AG04450 (cell line): ENCODE results near the gene PARD3B. TPM values are rescaled to one million over a fixed set of nuclear protein-coding genes. Genes with fewer than 3 reads are reported as not detected.
"Not testable (repeated sequence)": the region's sequence is repeated elsewhere in the genome, so short reads cannot be mapped to it uniquely, and the experiment has no call there.

Experiments
- CTCF ChIA-PET: fragments of 300-600, 350-600 bp; formaldehyde crosslinking; extraction: SDS; loops from one replicate; lab custom pipeline; 2022; ENCODE audit warnings: antibody characterized with exemption, inconsistent platforms; lab: Charles Lee
- POLR2A ChIA-PET: fragments of 350-600 bp; formaldehyde crosslinking; extraction: SDS; loops from one replicate; lab custom pipeline; 2021; ENCODE audit warnings: antibody characterized with exemption, inconsistent platforms; lab: Yijun Ruan, JAX
- DNase-seq: peaks from one replicate; pipeline ENCODE4 v3.0.0-alpha.2; 2011; ENCODE audit warnings: low read depth, low spot score
- H3K27ac ChIP-seq: one replicate; pipeline ENCODE4 v1.5.1; 2012; ENCODE audit warnings: low read depth, low read length, control low read depth
- H3K27me3 ChIP-seq: one replicate; pipeline ENCODE4 v1.6.0; 2012; ENCODE audit warnings: low read length; ENCODE audit not compliant: control insufficient read depth, insufficient read depth
- H3K4me3 ChIP-seq: 2 replicates; pipeline ENCODE4 v1.5.1; 2011; ENCODE audit warnings: mild to moderate bottlenecking, low read depth, low read length, control low read depth
- H3K9me3 ChIP-seq: 2 replicates; pipeline ENCODE4 v1.5.1; 2012; ENCODE audit warnings: low read length; ENCODE audit not compliant: control insufficient read depth, insufficient read depth
- CTCF ChIP-seq: IDR thresholded peaks from 2 replicates; pipeline ENCODE4 v1.5.1; 2011; ENCODE audit warnings: low read depth, low read length, control low read depth, inconsistent platforms
- polyA plus RNA-seq: library from polyadenylated mRNA; depleted of rRNA; stranded (reverse); fragments of >200 nt; gene quantifications from 2 replicates; pipeline ENCODE4 v1.2.3, GENCODE V29; 2011

The PARD3B gene
- polyA plus RNA-seq, 1 experiment: 8.5 TPM

- POLR2A ChIA-PET: no interaction called here
- DNase-seq: no peak
- Histone ChIP-seq H3K27ac (no peak overlapping the region), H3K27me3 (no peaks in the 10 kb centered on the region), H3K9me3 (no peaks in the 10 kb centered on the region), H3K4me3 (no peak overlapping the region)
- CTCF ChIA-PET: interaction anchor here (0.5 to 1.3 kb wide), 3 partner anchors 29 to 458 kb away, joined by 3 to 4 read pairs (median 4); no protein-coding TSS in a partner anchor
- TF ChIP-seq CTCF: no peak
Observed at GRCh38 chr2:205218056-205218455, 672.8 kb downstream of the PARD3B start.

- H3K27ac ChIP-seq, DNase-seq, POLR2A ChIA-PET, H3K9me3 ChIP-seq, H3K27me3 ChIP-seq, H3K4me3 ChIP-seq: not testable (repeated sequence)
- CTCF ChIA-PET: interaction anchor here (0.6 to 1.3 kb wide), 2 partner anchors 457 to 869 kb away, joined by 4 read pairs; no protein-coding TSS in a partner anchor
Observed at GRCh38 chr2:205218816-205219215, 673.5 kb downstream of the PARD3B start.

GRCh38 chr2:205220559-205220958 is 675.3 kb downstream of the PARD3B start:
- POLR2A ChIA-PET: no interaction called here
- H3K27me3 ChIP-seq: no peaks in the 10 kb centered on the region
- DNase-seq: no peak
- H3K9me3 ChIP-seq: no peaks in the 10 kb centered on the region
- no peak overlapping the region for H3K4me3 ChIP-seq
- TF ChIP-seq CTCF: no peak
- CTCF ChIA-PET: no interaction called here
- H3K27ac ChIP-seq: no peak overlapping the region

GRCh38 chr2:205232086-205232485 is 686.8 kb downstream of the PARD3B start:
- ChIA-PET CTCF (no interaction called here), POLR2A (no interaction called here)
- DNase-seq: no peak
- Histone ChIP-seq H3K4me3 (no peak overlapping the region), H3K27ac (no peak overlapping the region), H3K9me3 (no peaks in the 10 kb centered on the region), H3K27me3 (no peaks in the 10 kb centered on the region)
- no peak for TF ChIP-seq CTCF

GRCh38 chr2:205235434-205235833 is 690.2 kb downstream of the PARD3B start:
- Histone ChIP-seq H3K27me3 (no peaks in the 10 kb centered on the region), H3K9me3 (no peaks in the 10 kb centered on the region), H3K4me3 (no peak overlapping the region), H3K27ac (no peak overlapping the region)
- CTCF ChIA-PET: no interaction called here
- POLR2A ChIA-PET: no interaction called here
- no peak for DNase-seq
- no peak for TF ChIP-seq CTCF
